Adipocyte (in vitro differentiated cells): ENCODE measurements around the gene C4orf54.
A peak's percentile ranks its signal among the peaks of the same experiment; 100 is the strongest.

Experiments used
- DNase-seq: peaks from one replicate; pipeline ENCODE4 v3.0.0-alpha.2; 2015; ENCODE audit warnings: low read depth
- H3K27me3 ChIP-seq: replicated peaks from 2 replicates; pipeline ENCODE4 v1.7.0; 2013; ENCODE audit warnings: mild to moderate bottlenecking, low read length, moderate library complexity; ENCODE audit not compliant: control insufficient read depth, insufficient read depth
- H3K36me3 ChIP-seq: 2 replicates; pipeline ENCODE4 v1.7.0; 2013; ENCODE audit warnings: low read length, mild to moderate bottlenecking, moderate library complexity; ENCODE audit not compliant: control insufficient read depth, insufficient read depth, severe bottlenecking
- H3K4me1 ChIP-seq: 2 replicates; pipeline ENCODE4 v1.7.0; 2013; ENCODE audit warnings: mild to moderate bottlenecking, low read length, moderate library complexity; ENCODE audit not compliant: control insufficient read depth, insufficient read depth
- H3K4me3 ChIP-seq: 2 replicates; pipeline ENCODE4 v1.7.0; 2013; ENCODE audit warnings: mild to moderate bottlenecking, low read length, moderate library complexity
- H3K9ac ChIP-seq: 2 replicates; pipeline ENCODE4 v1.7.0; 2013; ENCODE audit warnings: mild to moderate bottlenecking, low read length, moderate library complexity
- H3K9me3 ChIP-seq: 2 replicates; pipeline ENCODE4 v1.7.0; 2013; ENCODE audit warnings: mild to moderate bottlenecking, low read length, moderate library complexity; ENCODE audit not compliant: control insufficient read depth

The C4orf54 gene

DNA sequence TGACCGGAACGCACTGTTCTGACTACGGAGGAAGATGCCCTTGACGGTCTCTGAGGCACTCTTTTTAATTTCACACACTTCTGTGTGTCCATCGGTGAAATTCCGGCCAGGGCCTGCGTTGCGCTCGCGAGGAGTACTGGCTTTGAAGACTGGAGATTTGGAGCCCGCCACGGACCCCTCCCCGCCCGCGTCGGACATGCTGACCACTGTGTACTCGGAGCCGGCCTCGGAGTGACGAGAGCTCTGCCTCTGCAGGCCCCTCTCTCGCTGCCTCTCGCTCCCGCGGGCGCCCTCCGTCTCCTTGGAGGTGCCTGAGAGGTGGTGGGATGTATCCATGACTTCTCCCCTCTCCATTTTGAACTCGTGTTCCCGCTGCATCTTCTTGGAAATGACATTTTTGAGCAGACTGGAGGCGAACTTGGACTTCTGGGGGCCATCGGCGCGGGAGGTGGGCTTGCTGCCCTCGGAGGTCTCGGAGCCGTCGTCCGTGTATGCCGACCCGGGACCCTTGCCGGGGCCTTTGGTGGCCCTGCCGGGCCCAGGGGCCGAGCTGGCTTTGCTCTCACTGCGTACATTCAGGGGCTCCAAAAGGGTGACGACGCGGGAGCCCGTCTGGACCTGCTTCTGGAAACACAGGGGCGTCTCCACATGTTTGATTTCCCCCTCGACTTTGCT, 5.7 kb downstream of the C4orf54 start:
- H3K9me3 ChIP-seq, result no peaks in the 10 kb centered on the region
- no peaks in the 10 kb centered on the region for H3K36me3 ChIP-seq
- no peak for DNase-seq
- no peaks in the 10 kb centered on the region for H3K4me1 ChIP-seq
- H3K4me3 ChIP-seq, result no peak overlapping the region
- H3K27me3 ChIP-seq, result peaks cover 3% of the 10 kb centered on the region
- no peak overlapping the region for H3K9ac ChIP-seq

DNA sequence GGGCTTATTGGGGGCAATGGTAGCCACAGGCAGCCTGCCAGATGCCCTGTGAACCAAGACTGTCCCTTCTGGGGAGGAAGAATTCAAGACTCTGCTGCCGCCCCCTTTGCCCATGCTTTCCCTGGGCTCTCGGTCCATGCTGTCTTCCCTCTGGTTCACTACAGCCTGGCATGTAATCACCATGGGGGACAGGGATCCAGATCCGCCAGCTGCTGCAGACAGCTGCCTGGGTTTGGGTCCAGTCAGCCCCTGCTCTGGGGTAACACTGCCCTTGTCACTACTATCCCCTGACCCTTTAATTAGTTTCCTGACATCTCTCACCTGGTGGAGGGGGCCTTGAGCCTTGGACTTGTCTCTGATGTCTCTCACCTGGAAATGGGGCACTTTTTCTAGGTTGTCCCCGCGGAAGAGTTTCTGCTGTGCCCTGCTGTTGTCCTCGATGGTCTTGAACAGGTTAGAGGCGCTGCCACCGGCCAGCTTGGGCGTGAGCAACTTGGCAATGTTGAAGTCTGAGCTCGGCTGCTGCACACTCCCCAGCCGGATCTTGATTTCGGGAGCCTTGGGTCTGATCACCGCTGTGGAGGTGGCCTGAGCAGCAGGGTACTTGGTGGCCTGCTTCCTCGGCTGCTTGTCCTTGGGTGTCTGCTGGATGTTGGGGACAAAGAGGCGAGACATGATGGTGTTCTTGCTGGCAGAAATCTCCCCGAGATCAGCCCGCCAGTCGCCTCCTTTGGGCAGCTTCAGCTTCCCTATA, 6.4 kb downstream of the C4orf54 start:
- DNase-seq, result no peak
- Histone ChIP-seq H3K4me3 (no peak overlapping the region), H3K9me3 (no peaks in the 10 kb centered on the region), H3K27me3 (peaks cover 3% of the 10 kb centered on the region), H3K36me3 (no peaks in the 10 kb centered on the region), H3K4me1 (peaks cover 3% of the 10 kb centered on the region), H3K9ac (no peak overlapping the region)

DNA sequence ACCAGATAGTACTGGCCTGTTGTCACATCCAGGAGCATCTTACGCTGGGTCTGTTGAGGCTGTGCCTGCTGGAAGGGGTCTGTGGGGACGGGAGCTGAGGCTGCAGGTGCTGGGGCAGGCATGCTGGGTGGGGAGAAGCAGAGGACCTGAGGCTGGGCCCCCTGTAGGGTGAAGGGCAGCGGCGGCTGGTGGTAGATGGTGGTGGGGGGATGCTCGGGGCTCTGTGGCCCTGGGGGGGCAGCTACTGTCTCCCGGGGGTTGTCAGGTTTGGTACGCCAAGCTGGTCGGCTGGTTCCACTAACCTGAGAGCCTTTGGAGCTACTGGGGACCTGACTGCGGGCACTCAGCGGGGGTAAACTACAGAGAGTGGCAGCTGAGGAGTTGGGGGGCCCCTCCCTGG, 7.8 kb downstream of the C4orf54 start:
- H3K36me3 ChIP-seq, result no peaks in the 10 kb centered on the region
- no peak for DNase-seq
- H3K9ac ChIP-seq, result no peak overlapping the region
- H3K4me3 ChIP-seq, result no peak overlapping the region
- peaks cover 3% of the 10 kb centered on the region for H3K27me3 ChIP-seq
- H3K9me3 ChIP-seq, result no peaks in the 10 kb centered on the region
- peaks cover 17% of the 10 kb centered on the region for H3K4me1 ChIP-seq

DNA sequence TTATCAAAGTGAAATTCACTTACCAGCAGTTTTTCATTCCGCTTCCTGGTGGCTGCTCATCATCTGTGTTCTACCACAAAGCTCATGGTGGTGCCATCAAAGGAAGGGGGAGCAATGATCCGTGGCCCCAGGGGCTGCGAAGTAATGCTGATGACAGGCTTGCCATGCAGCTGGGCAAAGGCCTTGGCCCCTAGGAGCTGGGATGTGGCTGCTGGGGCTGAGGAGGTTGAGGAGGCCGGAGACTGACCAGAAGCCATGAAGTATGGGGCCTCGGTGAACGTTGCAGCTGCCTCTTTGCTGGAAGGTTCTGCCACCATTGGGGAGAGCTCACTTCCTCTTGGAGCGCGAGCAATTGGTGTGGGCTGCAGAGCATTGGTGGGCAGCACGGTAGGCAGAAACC, 8.4 kb downstream of the C4orf54 start:
- no peak overlapping the region for H3K4me3 ChIP-seq

DNA sequence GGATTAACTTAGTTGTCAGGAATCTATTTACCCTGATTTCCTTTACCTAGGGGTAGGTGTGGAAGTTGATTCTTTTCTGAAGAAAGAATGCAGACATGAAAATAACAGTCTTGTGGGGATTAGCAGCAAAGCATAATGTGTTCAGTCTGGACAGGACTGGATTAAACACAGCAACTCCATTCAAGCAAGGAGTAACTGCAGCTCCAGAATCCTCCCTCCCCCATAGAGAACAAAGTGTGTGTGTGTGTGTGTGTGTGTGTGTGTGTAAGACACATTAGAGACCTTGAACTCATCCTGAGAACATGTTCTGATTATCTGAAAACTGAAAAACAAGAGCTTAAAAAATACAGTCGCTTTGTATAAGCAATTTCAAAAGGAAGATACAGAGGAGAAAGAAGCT, 9.3 kb downstream of the C4orf54 start:
- Histone ChIP-seq H3K4me1 (peaks cover 20% of the 10 kb centered on the region), H3K9ac (no peak overlapping the region), H3K36me3 (no peaks in the 10 kb centered on the region), H3K9me3 (no peaks in the 10 kb centered on the region), H3K4me3 (no peak overlapping the region), H3K27me3 (peaks cover 3% of the 10 kb centered on the region)
- no peak for DNase-seq

More for the DNA sequence above, 8.4 kb downstream of the C4orf54 start:
- no peak for DNase-seq
- H3K36me3 ChIP-seq, result no peaks in the 10 kb centered on the region
- peaks cover 19% of the 10 kb centered on the region for H3K4me1 ChIP-seq
- H3K9me3 ChIP-seq, result no peaks in the 10 kb centered on the region
- H3K27me3 ChIP-seq, result peaks cover 3% of the 10 kb centered on the region
- no peak overlapping the region for H3K9ac ChIP-seq

DNA sequence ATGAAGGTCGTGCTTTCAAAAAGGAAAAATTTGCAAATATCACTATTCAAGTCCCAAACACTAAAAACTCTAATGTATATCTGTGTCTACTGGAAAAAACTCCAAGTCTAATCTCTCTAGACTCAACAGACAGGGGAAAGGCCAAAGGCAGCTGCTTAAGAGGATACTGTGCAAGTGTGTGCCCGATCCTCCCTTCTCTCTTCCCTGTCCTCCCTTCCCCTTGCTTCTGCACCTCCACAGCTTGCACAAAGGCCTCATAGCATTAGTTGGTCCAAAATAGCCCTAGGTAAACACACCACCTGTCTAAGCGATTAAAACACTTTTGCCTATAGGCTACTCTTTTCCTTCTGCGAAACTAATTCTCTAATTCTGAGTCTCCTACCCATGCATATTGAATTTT, 10.6 kb downstream of the C4orf54 start:
- DNase-seq, result no peak
- Histone ChIP-seq H3K4me1 (peaks cover 25% of the 10 kb centered on the region), H3K36me3 (no peaks in the 10 kb centered on the region), H3K4me3 (no peak overlapping the region), H3K9ac (no peak overlapping the region), H3K27me3 (peaks cover 3% of the 10 kb centered on the region), H3K9me3 (no peaks in the 10 kb centered on the region)

DNA sequence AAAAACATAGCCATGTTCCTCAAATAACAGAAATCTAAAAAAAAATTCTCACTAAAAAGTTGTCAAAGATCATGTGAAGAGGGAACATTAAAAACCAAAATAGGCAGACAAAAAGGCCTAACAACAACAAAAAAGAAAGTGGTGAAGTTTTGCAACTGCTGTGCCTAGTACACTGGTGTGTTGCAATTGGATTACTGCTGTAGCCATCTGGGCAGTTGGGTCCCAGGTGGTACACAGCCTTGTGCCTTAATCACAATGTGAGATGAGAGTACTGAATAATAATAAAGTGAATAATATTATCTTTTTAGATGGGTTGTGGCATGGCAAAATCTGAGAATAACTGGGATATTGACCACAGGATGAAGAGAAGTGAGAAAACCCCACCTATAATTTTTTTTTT, 12.0 kb downstream of the C4orf54 start:
- no peak for DNase-seq
- H3K9ac ChIP-seq, result peak overlapping the region; percentile 39
- no peaks in the 10 kb centered on the region for H3K36me3 ChIP-seq
- peaks cover 3% of the 10 kb centered on the region for H3K27me3 ChIP-seq
- peaks cover 25% of the 10 kb centered on the region for H3K4me1 ChIP-seq
- no peaks in the 10 kb centered on the region for H3K9me3 ChIP-seq
- no peak overlapping the region for H3K4me3 ChIP-seq

DNA sequence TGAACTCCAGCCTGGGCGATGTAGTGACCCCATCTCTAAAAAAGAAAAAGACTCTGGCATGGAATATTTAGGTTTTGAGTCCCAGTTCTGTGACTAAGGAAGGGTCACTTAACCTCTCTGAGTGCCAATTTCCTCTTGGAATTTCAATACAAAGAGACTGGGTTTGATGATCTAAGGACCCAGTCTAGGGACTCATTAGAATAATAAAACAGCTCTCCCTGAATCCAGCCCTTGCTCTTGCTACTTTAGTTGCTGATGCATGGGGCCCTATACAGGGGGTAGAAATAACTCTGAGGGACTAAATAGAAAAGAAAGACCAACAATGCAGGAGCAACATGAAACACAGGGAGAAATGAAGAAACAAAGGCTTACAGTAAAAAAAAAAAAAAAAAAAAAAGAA, 12.6 kb downstream of the C4orf54 start:
- Histone ChIP-seq H3K27me3 (no peaks in the 10 kb centered on the region), H3K4me1 (peaks cover 25% of the 10 kb centered on the region), H3K4me3 (no peak overlapping the region), H3K9me3 (no peaks in the 10 kb centered on the region), H3K9ac (peak overlapping the region; percentile 39), H3K36me3 (no peaks in the 10 kb centered on the region)
- DNase-seq, result no peak

DNA sequence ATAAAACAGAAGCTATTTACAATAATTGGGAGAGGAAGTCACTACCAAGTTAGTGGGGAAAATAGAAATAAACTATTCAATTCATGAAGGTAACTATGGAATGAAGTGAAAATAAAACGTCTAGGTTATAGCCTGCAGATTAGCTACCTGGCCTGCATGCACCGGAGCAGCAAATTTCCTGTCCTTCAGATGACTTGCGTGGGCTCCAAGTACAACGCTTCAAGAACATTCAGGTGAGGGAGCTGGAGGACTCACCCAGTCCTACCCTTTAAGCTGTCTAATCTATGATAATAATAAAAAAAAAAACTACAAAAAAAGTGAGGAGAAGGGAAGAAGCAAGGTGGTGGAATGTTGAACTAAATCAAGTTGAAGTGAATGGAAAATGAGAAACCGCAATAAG, 13.2 kb downstream of the C4orf54 start:
- Histone ChIP-seq H3K36me3 (no peaks in the 10 kb centered on the region), H3K9me3 (no peaks in the 10 kb centered on the region), H3K4me1 (peaks cover 25% of the 10 kb centered on the region), H3K4me3 (no peak overlapping the region), H3K9ac (no peak overlapping the region), H3K27me3 (no peaks in the 10 kb centered on the region)
- no peak for DNase-seq

DNA sequence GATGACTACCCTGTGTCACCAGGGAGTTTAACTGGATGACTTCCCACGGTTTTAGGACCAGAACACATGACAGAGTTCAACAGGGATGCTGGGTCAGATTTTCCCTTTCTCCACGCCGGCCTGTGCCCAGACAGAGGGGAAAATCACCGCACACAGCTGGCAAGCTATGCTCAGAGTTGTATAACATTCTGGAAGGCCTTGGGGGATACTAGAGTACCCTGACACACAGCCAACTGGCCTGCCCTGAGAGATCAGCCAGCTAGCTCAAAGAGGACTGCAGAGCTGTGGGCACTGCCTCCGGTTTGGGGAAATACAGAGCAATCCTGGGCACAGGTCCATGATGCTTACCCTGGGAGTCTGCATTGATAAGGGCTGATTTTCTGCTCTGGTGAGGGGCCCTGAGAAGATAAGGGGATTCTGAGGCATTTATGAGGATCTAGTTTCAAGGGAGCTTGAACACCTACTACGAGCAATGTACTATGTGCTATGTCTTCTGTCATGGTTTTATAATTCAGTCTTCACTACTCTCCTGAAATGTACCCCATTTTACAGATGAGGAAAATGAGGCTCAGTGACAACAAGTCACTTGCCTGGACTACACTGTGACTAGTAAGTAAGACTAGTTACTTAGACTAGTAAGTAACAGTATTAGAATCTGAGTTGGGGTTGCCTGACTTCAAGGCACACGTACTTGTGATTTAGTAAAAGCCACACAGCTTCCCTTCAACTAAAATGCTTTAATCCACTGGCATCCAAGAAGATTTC, 14.7 kb downstream of the C4orf54 start:
- Histone ChIP-seq H3K4me1 (peaks cover 25% of the 10 kb centered on the region), H3K4me3 (no peak overlapping the region), H3K9ac (peak overlapping the region; percentile 37), H3K27me3 (no peaks in the 10 kb centered on the region), H3K36me3 (no peaks in the 10 kb centered on the region), H3K9me3 (no peaks in the 10 kb centered on the region)
- no peak for DNase-seq

DNA sequence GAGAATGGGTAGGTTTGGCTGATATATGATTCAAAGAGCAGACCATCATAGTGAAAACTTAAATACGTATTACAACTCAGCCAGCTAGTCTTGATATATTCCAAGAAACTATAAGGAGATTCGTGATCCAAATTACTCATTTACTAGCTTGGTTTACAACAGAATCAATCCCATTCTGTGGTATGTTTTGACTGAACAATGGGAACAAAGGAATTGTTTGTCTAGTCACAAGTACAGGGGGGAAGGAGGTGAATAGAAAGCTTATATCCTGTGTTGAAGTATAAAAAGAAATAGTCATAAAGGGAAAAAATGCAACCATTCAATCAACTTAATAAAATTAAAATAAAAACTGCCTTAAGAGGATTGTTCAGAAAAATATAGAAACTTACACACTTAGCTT, 17.0 kb downstream of the C4orf54 start:
- DNase-seq, result no peak
- Histone ChIP-seq H3K4me1 (peaks cover 17% of the 10 kb centered on the region), H3K36me3 (no peaks in the 10 kb centered on the region), H3K27me3 (no peaks in the 10 kb centered on the region), H3K4me3 (no peak overlapping the region), H3K9ac (no peak overlapping the region), H3K9me3 (peaks cover 3% of the 10 kb centered on the region)
